HFF-Myc (cell line): ENCODE results near the gene HHIPL1.

Experiments
- DNase-seq: peaks from one replicate; pipeline ENCODE4 v3.0.0-alpha.2; 2011; ENCODE audit warnings: low read depth; ENCODE audit errors: extremely low read depth
- H3K4me3 ChIP-seq: replicated peaks from 2 replicates; pipeline ENCODE4 v1.5.1; 2011; ENCODE audit warnings: low read depth, mild to moderate bottlenecking, control low read depth, low read length
- TF ChIP-seq, protein P1 (sequence below): IDR thresholded peaks from 2 replicates; pipeline ENCODE4 v1.5.1; 2012; ENCODE audit warnings: mild to moderate bottlenecking, low read depth, low read length, control low read depth; ENCODE audit errors: missing control alignments

The HHIPL1 gene

DNA sequence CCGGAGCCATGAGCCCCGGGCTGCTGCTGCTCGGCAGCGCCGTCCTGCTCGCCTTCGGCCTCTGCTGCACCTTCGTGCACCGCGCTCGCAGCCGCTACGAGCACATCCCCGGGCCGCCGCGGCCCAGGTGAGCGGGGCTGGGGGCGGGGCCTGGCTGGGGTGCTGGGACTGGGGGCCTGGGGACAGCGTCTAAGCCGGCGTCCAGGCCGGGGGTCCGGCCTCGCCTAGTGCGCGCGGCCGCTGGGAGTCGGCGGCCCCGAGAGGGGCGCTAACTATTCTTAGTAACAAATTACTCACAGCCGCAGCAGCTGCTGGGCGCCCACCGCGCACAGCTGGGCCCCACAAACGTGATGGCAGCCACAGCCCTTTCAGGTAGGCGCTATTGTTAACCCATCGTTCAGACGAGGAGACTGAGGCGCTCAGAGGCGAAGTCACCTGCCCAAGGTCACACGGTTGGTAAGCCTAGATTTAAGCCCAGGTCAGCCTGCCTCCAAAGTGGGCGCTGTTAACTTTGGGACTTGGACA is 39.5 kb downstream of the HHIPL1 start:
- no peak for DNase-seq
- H3K4me3 ChIP-seq: peak overlapping the region; percentile 40
- TF ChIP-seq, protein P1, sequence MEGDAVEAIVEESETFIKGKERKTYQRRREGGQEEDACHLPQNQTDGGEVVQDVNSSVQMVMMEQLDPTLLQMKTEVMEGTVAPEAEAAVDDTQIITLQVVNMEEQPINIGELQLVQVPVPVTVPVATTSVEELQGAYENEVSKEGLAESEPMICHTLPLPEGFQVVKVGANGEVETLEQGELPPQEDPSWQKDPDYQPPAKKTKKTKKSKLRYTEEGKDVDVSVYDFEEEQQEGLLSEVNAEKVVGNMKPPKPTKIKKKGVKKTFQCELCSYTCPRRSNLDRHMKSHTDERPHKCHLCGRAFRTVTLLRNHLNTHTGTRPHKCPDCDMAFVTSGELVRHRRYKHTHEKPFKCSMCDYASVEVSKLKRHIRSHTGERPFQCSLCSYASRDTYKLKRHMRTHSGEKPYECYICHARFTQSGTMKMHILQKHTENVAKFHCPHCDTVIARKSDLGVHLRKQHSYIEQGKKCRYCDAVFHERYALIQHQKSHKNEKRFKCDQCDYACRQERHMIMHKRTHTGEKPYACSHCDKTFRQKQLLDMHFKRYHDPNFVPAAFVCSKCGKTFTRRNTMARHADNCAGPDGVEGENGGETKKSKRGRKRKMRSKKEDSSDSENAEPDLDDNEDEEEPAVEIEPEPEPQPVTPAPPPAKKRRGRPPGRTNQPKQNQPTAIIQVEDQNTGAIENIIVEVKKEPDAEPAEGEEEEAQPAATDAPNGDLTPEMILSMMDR: no peak

DNA sequence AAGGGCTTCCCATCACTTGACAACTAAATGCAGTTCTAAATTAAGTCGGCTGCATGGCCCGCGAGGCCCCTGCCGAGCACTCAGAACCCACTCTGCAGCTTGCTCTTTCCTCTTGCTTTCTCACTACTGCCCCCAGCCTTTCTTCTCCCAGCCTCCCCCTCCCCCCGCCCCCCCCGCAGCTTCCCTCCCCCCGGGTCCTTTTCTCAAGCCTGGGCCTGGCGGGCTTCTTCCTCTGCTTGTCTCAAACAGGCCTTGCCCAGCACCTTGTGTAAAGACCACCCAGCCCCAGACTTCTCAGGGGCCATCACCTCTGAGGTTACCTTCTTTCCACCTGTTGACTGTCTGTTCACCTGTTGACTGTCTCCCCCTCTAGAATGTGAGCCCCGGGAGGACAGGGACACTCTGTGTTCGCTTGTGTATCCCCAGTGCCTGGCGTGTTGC is 40.2 kb downstream of the HHIPL1 start:
- no peak for DNase-seq
- TF ChIP-seq, protein P1: no peak
- no peak overlapping the region for H3K4me3 ChIP-seq

DNA sequence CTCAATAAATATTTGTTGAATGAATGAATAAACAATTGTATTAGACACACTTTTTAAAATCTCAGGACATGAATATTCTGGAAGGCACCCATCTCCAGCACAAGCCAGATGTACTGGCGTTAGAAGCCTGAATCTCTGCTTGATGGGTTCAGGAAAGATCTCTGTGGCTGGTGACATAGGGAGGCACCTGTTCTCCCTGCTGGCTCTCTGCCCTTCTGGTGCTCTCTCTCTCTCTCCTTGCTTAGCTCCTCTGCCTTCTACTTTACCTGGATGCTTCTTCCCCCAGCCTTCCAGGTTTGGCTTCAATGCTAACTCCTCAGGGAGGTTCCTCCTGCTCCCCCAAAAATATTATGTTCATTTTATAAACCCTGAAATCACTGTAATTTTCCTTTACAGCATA is 40.7 kb downstream of the HHIPL1 start:
- DNase-seq: no peak
- H3K4me3 ChIP-seq: no peak overlapping the region
- TF ChIP-seq, protein P1: no peak

DNA sequence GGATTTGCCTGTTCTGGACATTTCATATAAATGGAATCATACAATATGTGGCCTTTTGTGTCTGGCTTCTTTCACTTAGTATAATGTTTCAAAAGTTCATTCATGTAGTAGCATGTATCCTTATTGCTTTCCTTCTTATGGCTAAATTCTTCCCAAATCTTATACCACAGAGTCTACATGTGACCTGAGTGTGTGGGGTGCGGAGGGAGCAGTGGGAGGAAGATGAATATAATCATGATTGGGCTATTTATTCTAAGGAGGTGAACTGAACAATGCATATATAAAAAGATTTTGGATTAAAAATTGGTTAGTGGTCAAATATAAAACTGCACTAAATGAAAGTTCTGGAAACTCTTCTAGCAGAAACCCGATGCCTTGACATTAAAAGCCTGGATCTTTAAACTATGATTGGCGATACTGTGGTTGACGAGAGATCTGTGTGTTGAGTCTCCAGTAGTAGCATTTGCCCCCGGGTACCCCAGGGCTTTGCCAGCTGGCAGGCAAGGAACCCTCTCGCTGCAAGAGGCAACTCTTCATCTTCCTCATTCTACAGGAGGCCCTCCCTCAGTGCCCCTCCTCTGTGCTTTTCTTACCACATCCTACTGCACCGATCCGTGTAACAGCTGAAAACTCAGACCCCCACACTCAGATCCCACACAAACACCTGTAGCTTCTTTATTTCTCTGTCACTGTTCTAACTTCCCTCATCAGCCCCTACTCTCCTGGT is 41.8 kb downstream of the HHIPL1 start:
- H3K4me3 ChIP-seq: no peak overlapping the region
- TF ChIP-seq, protein P1: no peak
- no peak for DNase-seq

DNA sequence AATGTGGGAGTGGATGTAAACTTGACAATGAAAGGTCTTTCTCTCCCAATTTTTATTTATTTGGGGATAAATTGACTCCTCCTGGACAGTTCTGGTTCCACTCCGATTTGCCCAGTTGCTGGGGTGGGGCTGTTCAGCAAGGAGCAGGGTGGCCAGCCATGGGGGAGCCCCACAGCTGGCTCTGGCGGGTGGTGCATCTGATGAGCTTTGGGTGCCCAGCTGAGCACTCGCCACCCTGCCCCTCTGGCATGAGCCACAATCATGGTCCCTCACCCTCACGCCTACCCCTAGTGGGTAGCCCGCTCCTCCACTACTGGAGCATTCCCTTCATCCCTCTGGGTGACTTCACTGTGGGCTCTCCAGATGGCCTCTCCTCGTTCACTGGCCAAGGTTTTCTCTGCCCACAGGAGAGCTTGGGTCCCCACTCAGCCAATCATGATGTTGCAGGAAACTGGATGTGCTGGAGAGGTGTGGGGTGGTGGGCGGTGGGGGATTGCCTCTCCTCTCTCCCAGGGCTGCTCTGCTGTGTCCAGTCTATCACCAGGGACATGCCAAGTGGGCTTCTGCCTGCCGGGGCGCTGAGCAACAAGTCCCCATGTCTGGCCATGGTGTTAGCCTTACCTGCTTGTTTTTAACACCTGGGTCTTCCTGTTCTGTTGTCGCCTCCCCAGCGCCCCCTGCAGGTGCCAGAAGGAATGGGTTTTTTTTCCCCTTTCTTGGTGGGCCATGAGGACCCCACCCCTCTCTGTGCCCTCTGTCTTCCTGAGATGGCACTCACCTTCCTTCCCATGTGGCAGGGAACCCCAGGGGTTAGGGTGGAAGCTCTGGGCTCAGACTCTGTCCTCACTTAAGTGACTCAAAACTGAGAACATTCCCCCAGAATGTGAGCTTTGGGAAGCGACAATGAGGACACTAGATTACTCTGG is 42.6 kb downstream of the HHIPL1 start:
- no peak for DNase-seq
- TF ChIP-seq, protein P1: peak; percentile 63
- H3K4me3 ChIP-seq: no peak overlapping the region

DNA sequence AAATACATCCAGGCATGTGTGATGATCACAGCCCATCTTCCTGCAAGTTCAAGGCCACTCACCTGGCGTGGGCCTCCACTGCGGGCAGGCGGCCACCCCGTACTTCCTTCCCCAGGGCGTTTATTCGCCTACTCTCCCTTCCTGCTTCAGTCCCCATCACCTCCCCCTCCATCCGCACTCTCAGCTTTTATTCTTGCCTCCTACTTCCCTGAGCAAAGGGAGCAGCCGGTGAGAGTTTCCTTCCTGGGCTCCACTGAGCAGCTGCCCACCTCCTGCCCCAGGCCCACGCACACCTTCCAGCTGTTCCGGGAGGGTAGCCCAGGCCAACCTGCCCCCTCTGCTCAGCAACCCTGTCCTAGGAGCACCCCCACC is 43.3 kb downstream of the HHIPL1 start:
- TF ChIP-seq, protein P1: no peak
- no peak for DNase-seq
- H3K4me3 ChIP-seq: no peak overlapping the region
